Pulmonary artery endothelial cell (primary cell): Measurements from ENCODE around the gene TUBB6. TPM values are rescaled to one million over a fixed set of nuclear protein-coding genes. Genes with fewer than 3 reads are reported as not detected.

Source experiments
- DNase-seq: peaks from one replicate; pipeline ENCODE4 v3.0.0-alpha.2; 2011; ENCODE audit warnings: low read depth, low spot score
- total RNA-seq: library from RNA; depleted of rRNA; stranded (reverse); fragments of >200 nt; gene quantifications from 2 replicates; pipeline ENCODE4 v1.2.3, GENCODE V29; 2014

TUBB6 gene
- total RNA-seq = 1,098 and 2,325 TPM in 2 replicates

DNA sequence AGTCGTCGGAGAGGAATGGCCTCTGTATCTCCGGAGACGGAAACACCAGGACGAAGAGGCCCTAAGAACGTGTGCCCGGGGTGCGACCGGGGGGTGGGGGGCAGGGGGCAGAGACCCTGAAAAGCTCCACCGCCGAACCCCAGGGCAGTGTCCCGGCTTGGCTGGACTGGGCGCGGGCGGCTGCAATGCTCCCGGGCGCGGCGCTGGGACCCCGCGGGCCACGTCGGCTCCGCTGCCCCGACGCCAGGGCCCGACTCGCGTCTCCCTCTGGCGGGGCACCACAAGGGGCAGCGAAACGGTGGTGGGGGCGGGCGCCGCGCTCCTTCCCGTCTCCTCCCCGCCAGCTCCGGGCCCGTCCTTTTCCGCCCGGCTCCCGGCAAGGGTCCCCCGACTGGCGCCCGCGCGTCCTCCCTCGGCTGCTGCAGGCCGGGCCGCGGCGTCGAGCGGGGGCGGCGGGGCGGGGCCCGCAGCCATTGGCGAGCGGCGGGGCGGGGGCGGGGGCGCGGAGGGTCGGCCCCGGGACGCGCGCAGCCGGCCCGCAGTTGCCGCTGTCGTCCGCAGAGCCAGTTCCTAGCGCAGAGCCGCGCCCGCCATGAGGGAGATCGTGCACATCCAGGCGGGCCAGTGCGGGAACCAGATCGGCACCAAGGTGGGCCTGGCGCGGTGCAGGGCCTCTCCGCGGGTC, at the start of gene TUBB6:
Gene TUBB6, plus strand, starts transcription at position 541 of the 685 bp plus-strand sequence. Its CDS starts 52 bp downstream, at position 593.
- DNase-seq = peak; percentile 50

DNA sequence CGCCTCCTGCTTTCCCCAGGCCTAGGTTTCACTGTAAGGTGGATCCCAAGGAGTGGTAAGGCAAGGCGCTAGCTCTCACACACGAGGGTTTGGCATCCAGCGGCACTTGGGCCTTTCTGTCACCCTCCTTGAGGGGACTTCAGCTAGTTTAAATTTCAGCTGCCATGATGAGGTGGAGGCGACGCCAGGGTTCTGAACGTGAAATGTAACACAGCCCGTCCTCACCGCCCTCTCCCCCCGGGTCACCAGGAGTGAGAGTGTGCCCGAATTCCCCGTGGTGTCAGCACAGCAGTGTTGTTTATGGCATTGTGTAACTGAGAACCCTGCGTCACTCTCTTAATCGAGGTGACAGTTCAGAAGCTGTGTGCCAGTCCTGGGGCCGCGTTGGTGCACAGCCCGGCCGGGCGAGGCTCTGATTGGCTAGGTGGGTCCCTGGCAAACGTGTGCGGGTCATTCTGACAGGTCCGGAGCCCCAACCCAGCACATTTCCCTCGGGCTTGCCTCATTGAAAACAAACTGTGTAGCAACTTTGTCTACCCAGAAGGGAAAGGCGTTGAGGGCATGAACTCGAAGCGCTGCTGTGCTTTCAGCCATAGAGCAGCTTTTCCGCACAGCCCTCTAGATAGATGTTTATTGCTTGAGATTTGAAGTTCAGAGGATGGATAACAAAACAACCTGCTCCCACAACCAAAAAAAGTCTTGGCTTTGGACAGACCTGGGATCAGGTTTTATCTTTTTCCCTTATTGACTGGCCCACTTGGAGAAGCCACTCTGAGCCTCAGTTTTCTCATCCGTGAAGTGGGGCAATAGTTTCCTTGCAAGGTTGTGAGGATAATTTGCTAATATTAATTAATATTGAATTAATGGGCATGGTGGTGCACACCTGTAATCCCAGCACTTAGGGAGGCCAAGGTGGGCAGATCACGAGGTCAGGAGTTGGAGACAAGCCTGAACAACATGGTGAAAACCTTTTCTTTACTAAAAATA, 49.0 kb upstream of the TUBB6 start:
- no peak for DNase-seq

DNA sequence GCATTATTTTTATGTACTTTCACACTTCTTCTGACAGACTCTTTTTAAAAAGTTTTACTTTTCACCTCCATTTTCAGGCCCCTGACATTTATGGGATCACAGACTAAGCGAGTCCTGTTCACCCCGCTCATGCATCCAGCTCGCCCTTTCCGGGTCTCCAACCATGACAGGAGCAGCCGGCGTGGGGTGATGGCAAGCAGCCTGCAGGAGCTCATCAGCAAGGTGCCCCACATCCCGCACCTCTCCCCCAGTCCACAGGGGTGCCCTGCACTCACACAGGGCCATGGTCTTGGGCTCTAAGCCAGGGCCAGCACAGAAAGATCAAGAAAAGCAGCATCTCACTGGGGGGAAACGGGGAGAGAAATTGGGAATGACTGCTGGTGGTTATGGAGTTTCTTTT, 45.3 kb upstream of the TUBB6 start:
- DNase-seq = no peak

DNA sequence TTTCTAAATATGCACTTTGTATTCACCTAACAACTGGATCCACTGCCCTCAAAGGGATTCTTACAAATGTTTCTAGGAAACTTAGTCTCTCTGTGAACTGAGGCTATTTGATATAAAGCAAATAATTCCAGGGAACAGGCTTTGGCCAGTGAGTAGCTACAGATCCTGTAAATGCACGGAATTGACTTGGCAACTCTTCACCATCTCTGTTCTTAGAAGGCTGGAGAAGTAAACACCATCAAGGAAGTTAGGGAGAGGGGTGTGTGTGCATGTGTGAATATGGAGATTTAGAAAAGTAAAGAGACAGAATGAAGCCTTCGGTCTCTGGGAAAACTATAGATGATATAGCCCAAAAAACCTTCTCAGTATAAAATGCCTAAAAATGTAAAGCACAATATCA, 43.2 kb upstream of the TUBB6 start:
- no peak for DNase-seq

DNA sequence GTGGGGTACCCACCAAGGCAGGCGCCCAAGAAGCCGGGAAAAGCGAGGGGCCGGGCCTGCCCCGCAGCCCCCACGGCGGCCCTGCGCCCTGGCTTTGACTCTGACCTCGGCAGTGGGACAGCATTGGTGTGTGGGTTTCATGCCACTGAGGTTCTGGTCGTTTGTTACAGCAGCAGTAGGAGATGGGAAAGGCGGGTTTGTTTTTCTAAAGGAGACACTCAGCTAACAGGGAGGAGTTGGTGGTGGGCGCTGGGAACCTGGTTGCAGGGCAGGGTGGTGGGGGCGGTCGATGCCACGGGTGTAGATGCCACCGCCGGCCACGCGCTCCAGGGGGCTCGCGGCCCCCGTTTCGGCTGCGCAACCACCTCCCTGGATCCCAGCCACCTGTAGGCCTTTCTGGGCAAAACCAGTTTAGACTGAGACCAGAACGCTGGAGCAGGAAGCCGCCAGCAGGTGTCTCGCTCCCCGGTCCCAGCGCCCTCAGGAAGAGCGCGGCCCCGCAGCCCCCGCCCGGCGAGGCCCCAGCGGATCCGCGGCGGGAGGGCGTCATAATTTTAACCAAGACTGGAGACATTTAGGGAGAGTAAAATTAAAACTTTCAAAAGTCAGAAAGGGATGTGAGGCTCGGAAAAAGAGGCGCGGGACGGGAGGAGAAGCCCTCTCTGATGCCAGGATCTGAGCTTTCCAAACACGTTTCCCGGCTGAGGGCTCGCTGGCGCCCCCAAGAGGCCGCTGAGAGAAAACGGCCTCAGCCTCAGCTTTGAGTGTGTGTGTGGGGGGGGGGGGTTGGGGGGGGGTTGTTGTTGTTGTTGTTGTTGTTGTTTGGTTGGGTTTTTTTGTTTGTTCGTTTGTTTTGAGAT, 36.4 kb upstream of the TUBB6 start:
- DNase-seq = peak; percentile 40

DNA sequence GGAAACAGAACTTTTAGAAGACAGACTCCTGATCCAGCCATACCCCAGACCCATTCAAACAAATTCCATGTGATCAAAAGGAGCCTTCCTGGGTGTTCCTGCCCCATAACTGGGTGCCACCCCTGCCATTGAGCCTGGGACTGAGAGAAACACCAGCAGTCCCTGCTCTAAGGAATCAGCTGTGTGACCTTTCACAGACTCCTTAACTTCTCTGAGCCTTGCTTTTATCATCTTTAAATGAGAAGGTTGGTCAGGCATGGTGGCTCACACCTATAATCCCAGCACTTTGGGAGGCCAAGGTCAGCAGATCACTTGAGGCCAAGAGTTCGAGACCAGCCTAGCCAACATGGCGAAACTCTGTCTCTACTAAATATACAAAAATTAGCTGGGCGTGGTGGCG, 33.2 kb upstream of the TUBB6 start:
- no peak for DNase-seq

DNA sequence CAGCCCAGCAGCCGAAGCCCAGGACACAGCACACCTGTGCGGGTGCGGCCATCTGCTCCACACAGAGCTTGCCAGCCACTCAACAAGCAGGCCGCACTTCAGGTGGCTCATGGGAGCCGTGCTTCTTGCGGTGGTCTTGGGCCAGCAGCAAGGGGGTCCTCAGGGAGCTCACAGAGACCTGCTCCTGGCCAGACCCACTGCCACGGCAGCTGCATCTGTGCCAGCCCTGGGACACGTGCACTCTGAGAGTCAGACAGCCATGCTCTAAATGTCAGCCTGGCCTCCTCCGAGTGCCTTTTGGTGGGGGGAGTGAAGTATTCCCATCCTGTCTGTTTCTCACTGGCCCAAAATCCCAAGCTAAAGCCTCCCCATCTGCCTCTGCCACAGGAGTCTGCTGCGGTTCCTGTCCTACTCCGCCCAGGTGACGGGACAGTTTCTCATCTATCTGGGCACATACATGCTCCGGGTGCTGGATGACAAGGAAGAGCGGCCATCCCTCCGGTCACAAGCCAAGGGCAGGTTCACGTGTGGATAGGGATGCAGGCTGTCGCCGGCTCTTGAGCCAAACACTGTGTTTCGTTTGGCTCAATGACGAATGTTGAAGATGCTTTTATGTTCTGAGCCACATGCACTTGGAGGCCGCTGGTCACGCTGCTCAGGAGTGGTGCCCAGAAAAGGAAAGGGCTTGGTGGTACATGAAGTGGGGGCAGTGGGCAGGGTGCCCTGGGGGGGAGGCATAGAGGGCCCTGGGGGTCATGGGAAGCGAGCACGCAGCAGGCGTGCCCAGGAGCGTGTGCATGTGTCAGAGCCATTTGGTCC, 31.1 kb upstream of the TUBB6 start:
- DNase-seq = no peak

DNA sequence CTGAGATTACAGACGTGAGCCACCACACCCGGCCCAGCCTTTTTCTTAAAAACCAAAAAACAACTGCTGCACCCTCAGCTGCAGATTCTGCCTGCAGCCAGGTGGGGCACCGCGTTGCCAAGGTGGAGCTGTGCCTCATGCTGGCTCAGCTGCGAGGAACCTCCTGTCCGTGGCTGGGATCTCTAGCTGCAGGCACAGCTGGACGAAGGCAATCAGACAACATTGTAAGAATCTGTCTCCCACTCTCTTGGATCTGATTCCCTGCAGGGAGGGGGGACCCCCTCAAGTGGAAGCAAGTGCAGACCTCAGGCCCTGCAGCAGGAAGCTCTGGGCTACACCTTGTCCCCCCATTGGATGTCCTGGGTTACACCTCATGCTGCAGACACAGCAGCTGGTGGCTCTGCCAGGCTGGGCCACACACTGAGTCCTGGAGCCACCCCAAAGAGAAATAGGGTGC, 29.8 kb upstream of the TUBB6 start:
- no peak for DNase-seq

DNA sequence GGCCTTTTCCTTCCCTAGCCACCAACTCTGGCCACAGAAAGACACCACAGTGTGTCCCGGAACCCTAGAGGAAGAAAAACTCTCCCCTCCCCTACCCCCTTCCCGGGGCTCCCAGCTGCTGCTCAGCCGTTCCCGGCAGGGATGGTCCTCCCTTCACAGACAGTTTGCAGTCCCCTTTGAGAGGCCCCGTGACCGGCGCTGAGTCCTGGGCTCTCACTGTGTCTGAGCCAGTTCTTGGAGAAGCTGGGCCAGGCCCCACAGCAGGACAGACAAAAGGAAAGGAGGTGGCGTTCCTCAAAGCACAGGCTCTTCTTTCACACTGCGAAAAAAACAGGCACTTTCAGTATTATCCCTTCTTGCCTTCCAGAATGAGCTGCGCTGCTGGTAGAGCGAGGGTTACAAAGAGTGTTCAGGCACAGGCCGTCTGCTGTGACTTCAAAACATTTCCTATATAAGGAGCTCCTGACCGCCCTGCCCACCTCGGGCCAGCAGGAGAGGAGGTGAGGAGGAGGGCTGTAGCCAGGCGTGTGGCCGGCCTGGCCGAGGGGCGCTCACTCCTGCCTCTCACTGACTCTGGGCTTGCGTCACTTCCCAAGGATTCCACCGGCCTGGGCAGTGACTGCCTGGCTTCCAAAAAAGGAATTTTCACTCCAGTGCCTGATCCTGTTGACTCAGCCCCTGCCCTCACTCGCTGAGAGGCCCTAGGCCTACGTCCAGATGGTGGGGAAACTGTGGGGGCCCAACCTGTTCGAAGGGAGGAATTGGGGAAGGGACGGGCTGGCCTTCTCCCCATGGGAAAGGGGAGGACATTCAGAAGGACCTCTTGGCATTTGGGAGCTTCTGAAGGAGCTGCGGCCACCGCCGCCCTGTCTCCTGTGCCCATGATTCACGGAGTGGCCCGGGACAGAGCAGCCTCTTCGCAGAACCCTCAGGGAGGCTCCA, 29.0 kb upstream of the TUBB6 start:
- DNase-seq = peak; percentile 89

DNA sequence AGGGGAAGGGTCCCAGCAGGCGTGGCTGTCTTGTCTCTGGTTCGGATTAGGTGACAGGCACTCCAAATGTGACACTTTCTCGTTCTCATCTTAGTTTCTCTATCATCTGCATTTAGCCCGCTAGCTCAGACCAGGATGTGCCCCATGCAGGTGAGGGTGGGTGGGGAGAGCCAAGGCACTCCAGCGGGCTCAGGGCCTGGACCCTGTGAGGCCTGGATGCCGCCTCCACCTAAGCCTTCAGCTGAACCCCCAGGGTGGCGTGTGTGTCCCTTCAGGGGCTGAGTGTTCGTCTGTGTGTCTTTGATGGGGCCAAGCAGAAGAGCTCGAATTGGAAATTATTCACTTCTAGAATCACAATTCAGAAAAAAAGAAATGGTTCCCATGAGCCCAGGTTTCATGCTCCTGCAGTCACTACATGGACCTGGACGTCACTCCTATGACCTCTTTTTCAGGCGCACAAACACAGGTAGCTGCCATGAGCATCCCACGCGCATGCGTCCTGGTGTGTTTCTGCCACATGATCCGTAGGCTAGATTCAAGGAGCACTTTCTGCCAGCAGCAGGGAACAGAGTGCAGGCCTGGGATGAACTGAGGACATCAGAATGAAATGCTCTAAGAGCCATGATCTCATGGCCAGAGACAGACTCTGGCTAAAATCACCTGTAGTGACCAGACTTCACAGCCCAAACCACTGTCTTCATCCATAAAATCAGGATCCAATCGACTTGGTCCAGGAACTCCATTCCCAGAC, 28.1 kb upstream of the TUBB6 start:
- DNase-seq = no peak

DNA sequence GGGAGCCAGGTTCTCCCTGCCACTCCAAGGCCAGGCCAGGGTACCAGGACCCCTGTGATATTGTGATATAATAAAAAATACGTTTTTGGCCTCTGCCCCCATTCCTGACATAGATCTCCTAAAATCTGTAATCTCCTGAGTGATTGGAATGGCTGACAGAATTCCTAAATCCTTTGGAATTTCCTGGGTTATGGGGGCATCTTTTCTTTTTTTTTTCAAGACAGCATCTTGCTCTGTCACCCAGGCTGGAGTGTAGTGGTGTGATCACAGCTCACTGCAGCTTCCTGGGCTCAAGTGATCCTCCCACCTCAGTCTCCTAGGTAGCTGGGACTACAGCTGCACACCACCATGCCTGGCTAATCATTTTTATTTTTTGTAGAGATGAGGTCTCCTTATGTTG, 26.2 kb upstream of the TUBB6 start:
- DNase-seq = no peak

DNA sequence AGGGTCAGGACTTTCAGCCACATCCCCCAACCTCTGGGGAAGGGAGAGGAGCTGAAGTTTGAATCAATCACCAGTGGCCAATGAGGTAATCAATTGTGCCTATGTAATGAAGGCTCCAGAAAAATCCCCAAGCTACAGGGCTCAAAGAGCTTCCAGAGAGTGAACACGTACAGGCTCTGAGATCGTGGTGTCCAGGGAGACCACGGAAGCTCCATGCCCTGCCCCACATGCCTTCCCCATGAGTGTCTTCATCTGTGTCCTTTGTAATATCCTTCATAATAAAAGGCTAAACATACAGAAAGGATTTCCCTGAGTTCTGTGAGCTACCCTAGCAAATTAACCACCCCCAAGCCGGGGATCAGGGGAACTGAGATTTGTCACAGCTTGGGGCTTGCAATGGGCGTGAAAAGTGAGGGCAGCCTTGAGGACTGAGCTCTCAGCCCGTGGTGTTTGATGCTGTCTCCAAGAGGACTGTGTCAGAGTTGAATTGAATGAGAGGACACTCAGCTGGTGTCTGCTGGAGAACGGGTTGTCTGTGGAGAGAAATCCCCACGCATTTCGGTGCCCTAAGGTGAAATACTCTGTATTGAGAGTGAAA, 25.5 kb upstream of the TUBB6 start:
- no peak for DNase-seq

DNA sequence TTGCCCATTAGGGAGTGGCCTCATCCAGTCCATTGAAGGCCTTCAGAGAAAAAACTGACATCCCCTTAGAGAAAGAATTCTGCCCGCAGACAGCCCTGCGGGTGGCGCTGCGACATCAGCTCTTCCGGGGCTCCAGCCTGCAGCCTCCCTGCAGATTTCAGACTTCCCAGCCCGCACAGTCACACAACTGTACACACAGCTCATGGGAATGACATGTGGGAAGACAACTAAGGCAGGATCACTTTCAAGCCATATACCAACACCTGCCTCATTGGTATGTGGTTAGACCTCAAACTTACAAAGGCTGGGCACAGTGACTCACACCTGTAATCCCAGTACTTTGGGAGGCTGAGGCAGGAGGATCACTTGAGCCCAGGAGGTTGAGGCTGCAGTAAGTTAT, 24.8 kb upstream of the TUBB6 start:
- DNase-seq = no peak

DNA sequence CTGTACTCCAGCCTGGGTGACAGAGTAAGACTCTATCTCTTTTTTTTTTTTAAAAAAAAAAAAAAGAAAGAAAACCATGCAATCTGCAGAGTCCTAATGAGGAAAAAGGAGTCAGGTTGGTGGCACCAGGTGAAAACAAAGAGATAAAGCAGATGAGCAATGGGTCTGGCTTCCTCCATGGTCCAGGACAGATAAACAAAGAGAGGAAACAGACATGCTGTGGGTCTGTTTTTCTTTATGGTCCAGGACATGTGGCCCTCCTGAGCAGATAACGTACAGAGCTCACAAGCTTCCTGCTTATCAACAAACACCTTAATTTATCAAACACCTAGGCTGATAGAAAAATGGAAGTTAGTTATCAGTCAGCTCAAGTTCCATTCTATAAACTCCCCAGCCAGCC, 24.4 kb upstream of the TUBB6 start:
- DNase-seq = no peak

DNA sequence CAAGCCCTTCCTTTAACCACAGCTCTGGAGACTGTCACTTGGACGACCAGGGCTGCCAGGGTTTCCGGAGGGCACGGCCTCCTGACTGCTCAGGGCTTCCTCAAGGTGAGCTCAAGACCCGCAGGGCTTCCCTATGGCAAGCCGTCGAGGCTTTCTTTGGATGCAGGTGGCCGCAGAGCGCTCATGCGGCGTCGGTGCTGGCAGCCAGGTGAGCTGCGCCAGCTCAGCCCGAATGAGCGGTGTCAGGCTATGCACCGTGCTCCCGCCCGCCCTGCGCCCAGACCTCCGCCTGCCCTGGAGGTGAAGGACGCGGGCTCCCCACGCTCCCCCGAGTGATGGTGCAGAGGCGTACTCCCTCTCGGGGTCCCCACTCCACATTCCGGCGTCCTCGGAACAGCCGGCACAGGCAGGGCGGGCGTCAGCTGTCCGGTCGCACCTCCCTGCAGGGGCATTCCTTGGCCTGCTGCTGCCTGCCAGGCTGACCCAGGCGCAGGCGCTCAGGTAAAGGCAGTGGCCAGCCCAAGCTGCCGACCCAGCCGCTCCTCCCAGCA, 20.8 kb upstream of the TUBB6 start:
- no peak for DNase-seq

DNA sequence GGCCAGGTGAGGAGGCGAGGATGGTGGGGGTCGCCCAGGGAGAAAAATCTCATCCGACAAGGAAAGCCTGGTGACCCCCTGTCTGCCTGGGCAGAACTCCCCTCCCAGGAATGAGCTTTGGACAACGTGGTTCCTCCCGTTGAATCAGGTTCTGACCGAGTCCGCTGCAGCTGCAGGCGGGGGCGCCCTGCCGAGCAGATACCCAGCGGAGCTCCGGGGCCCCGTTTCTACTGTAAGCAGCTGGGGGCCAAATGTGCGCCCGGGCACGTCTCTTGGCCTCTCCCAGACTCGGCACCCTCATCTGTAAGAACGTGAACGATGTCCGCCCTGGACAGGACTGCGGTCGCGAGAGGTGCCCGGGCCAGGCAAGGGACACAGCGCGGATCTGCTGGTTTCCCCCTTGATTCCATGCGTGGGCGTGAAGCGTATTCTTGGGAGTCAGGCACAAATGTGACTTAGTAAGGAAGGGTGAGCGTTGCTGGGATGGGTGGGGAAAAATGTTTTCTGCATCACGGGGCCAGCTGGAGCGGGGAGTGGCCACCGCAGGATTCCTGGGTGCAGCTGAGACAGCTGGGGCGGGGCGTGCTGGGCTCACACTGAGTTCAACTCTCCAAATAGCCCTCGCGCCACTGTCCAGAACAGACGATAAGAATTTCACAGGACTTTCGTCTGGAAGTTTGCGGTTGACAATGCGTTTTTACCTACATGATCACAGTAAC, 20.2 kb upstream of the TUBB6 start:
- DNase-seq = no peak

DNA sequence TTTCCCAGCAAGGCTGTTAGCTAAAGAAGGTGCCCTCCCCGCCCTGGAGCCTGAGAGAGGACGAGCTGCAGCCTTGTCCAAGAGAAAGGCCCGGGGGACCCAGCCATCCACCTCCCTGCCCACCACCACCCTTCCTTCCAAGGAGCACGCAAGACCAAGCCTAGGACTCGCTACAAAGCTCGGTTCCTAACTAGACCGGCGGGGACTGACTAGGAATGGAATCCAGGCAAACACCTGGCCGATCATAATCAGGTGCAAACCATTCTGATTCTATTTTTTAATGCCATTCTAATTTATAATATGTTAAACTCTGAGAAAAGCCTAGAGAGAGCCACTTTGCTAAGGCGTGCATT, 19.7 kb upstream of the TUBB6 start:
- no peak for DNase-seq

DNA sequence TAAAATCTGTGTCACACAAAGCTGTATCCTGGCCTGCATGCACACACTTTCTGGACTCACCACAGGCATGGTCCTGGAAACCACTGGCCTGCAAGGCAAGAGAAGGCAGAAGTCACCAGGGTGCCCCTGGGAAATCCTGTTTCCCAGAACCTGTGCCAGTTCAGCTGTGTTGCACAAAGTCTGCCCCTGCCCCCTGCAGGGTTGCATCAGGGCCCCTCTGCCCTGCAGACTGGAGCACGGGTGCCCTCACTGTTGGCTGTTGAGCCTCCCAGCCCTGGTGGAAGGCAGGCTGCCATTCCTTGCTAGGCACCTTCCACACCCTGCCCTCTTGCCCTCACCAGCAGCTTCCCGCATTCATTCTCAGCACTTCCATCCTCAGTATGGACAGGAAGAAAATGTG, 18.0 kb upstream of the TUBB6 start:
- DNase-seq = no peak
